ENCODE results near the gene MED12. TPM values are rescaled to one million over a fixed set of nuclear protein-coding genes. Genes with fewer than 3 reads are reported as not detected.

The MED12 gene
- total and polyA plus RNA-seq, 2 donors (not counting 1 experiment from before 2014, with no cell fraction given): 6.4 to 33.2 TPM

DNA sequence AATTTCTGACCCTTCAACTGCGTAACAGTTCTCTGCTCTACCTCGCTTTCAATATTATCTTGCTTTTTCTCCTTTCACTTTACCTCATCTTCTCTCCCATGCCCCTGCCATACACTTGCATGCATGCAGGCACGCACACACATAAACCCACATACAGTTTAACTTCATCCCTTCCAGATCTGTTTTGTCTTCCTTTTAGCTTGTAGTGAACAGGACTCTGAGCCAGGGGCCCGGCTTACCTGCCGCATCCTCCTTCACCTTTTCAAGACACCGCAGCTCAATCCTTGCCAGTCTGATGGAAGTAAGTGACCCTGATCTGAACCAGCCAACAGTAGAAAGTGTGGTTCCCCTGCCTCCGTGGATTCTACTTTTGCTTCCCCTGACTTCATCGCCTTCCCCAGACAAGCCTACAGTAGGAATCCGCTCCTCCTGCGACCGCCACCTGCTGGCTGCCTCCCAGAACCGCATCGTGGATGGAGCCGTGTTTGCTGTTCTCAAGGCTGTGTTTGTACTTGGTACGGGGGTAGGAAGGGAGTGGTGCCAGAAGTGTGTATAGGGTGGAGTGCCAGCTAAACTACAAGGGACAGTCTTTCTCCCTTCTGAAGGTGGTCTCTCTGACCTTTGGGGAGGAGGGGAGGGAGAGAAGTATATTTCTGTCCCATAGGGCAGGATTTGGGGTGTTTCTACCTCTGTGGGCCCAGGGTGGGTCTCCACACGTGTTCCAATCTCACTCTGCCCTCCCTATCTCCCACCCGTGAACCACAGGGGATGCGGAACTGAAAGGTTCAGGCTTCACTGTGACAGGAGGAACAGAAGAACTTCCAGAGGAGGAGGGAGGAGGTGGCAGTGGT, 10.7 kb downstream of the MED12 start:
- peak; percentile 42 to 54 for DNase-seq (ENCODE audit: low read depth in 2 of 2)
- Histone ChIP-seq H3K4me3 (replicated peaks in 1 of 4; ENCODE audit: control extremely low read depth in 1 of 4, insufficient read depth in 1 of 4, low read depth in 3 of 4, low read length in 4 of 4) (no peak overlapping the region), H3K9me3 (ENCODE audit: control insufficient read depth, insufficient read depth, low read depth, low read length) (no peaks in the 10 kb centered on the region), H3K27ac (ENCODE audit: insufficient read depth, low read length) (peak overlapping the region; percentile 16), H3K79me2 (ENCODE audit: control insufficient read depth, insufficient read depth, low read length) (no peaks in the 10 kb centered on the region), H3K4me2 (ENCODE audit: extremely low read depth, insufficient read depth, low read length) (peak overlapping the region; percentile 35), H4K20me1 (ENCODE audit: control insufficient read depth, extremely low read depth, insufficient read depth, low read length) (no peaks in the 10 kb centered on the region), H3K36me3 (ENCODE audit: control insufficient read depth, insufficient read depth, low read length) (peaks cover 8% of the 10 kb centered on the region), H3K9ac (ENCODE audit: insufficient read depth, low read length) (no peak overlapping the region), H3K27me3 (ENCODE audit: control insufficient read depth, insufficient read depth, low read length) (no peaks in the 10 kb centered on the region), H3K4me1 (ENCODE audit: control insufficient read depth, extremely low read depth, insufficient read depth, low read length) (peaks cover 2% of the 10 kb centered on the region), H2AFZ (ENCODE audit: low read length) (no peak overlapping the region)
- TF ChIP-seq, protein P1, sequence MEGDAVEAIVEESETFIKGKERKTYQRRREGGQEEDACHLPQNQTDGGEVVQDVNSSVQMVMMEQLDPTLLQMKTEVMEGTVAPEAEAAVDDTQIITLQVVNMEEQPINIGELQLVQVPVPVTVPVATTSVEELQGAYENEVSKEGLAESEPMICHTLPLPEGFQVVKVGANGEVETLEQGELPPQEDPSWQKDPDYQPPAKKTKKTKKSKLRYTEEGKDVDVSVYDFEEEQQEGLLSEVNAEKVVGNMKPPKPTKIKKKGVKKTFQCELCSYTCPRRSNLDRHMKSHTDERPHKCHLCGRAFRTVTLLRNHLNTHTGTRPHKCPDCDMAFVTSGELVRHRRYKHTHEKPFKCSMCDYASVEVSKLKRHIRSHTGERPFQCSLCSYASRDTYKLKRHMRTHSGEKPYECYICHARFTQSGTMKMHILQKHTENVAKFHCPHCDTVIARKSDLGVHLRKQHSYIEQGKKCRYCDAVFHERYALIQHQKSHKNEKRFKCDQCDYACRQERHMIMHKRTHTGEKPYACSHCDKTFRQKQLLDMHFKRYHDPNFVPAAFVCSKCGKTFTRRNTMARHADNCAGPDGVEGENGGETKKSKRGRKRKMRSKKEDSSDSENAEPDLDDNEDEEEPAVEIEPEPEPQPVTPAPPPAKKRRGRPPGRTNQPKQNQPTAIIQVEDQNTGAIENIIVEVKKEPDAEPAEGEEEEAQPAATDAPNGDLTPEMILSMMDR (conservative IDR thresholded peaks at IDR 0.05 in 1 of 2, IDR thresholded peaks at IDR 0.05 in 1 of 2; ENCODE audit: low read depth in 1 of 2, low read length in 2 of 2): peak; percentile 70 to 78
- no peak for TF ChIP-seq EZH2 (IDR thresholded peaks at IDR 0.05; ENCODE audit: low read length, missing control alignments)

DNA sequence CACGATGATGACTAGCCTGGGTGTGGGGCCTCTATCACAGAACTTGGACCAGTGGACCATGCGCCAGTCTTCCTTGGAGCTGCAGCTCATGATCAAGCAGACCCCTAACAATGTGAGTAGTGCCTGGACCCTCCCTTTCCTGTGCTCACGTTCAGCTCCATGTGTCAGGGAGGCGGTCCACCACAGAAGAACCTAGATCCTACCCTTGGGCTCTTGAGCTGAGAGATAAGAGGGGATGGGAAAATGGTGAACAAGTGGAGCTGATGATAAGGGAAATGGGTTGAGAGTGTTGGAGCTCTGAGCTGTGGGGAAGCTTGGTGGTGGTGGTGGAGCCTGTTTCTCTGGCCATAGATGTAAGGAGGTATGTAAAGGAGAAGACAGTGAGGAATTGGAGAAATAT, 13.1 kb downstream of the MED12 start:
- H3K4me3 ChIP-seq (replicated peaks in 1 of 4; ENCODE audit: control extremely low read depth in 1 of 4, insufficient read depth in 1 of 4, low read depth in 3 of 4, low read length in 4 of 4): no peak overlapping the region
- no peak overlapping the region for H3K4me2 ChIP-seq (ENCODE audit: extremely low read depth, insufficient read depth, low read length)
- no peaks in the 10 kb centered on the region for H4K20me1 ChIP-seq (ENCODE audit: control insufficient read depth, extremely low read depth, insufficient read depth, low read length)
- H2AFZ ChIP-seq (ENCODE audit: low read length): no peak overlapping the region
- H3K36me3 ChIP-seq (ENCODE audit: control insufficient read depth, insufficient read depth, low read length): peaks cover 10% of the 10 kb centered on the region
- H3K27me3 ChIP-seq (ENCODE audit: control insufficient read depth, insufficient read depth, low read length): no peaks in the 10 kb centered on the region
- no peaks in the 10 kb centered on the region for H3K9me3 ChIP-seq (ENCODE audit: control insufficient read depth, insufficient read depth, low read depth, low read length)
- no peak for DNase-seq (ENCODE audit: low read depth in 2 of 2)
- H3K4me1 ChIP-seq (ENCODE audit: control insufficient read depth, extremely low read depth, insufficient read depth, low read length): peaks cover 2% of the 10 kb centered on the region
- no peak overlapping the region for H3K27ac ChIP-seq (ENCODE audit: insufficient read depth, low read length)
- TF ChIP-seq, protein P1 (conservative IDR thresholded peaks at IDR 0.05 in 1 of 2, IDR thresholded peaks at IDR 0.05 in 1 of 2; ENCODE audit: low read depth in 1 of 2, low read length in 2 of 2): no peak
- no peak for TF ChIP-seq EZH2 (IDR thresholded peaks at IDR 0.05; ENCODE audit: low read length, missing control alignments)
- no peak overlapping the region for H3K9ac ChIP-seq (ENCODE audit: insufficient read depth, low read length)
- no peaks in the 10 kb centered on the region for H3K79me2 ChIP-seq (ENCODE audit: control insufficient read depth, insufficient read depth, low read length)

DNA sequence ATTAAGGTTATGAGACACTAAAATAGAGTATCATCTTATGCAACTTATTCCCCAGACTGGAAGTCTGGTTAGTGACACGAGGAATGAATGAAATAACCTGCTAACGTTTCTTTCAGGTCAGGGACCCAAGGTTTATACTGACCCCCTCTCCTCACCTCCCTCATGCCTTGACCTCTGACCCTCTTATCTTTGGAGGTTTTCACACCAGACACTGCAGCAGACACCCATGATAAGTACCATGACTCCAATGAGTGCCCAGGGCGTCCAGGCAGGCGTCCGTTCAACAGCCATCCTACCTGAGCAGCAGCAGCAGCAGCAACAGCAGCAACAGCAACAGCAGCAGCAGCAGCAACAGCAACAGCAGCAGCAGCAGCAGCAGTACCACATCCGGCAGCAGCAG, 22.0 kb downstream of the MED12 start:
- Histone ChIP-seq H3K4me3 (replicated peaks in 1 of 4; ENCODE audit: control extremely low read depth in 1 of 4, insufficient read depth in 1 of 4, low read depth in 3 of 4, low read length in 4 of 4) (no peak overlapping the region), H3K27me3 (ENCODE audit: control insufficient read depth, insufficient read depth, low read length) (no peaks in the 10 kb centered on the region), H3K4me2 (ENCODE audit: extremely low read depth, insufficient read depth, low read length) (no peak overlapping the region), H3K27ac (ENCODE audit: insufficient read depth, low read length) (no peak overlapping the region), H3K9me3 (ENCODE audit: control insufficient read depth, insufficient read depth, low read depth, low read length) (no peaks in the 10 kb centered on the region), H2AFZ (ENCODE audit: low read length) (no peak overlapping the region), H4K20me1 (ENCODE audit: control insufficient read depth, extremely low read depth, insufficient read depth, low read length) (no peaks in the 10 kb centered on the region), H3K9ac (ENCODE audit: insufficient read depth, low read length) (no peak overlapping the region), H3K79me2 (ENCODE audit: control insufficient read depth, insufficient read depth, low read length) (no peaks in the 10 kb centered on the region), H3K4me1 (ENCODE audit: control insufficient read depth, extremely low read depth, insufficient read depth, low read length) (no peaks in the 10 kb centered on the region), H3K36me3 (ENCODE audit: control insufficient read depth, insufficient read depth, low read length) (peaks cover 5% of the 10 kb centered on the region)
- TF ChIP-seq, protein P1 (conservative IDR thresholded peaks at IDR 0.05 in 1 of 2, IDR thresholded peaks at IDR 0.05 in 1 of 2; ENCODE audit: low read depth in 1 of 2, low read length in 2 of 2): no peak
- no peak for TF ChIP-seq EZH2 (IDR thresholded peaks at IDR 0.05; ENCODE audit: low read length, missing control alignments)
- no peak for DNase-seq (ENCODE audit: low read depth in 2 of 2)

Data from fibroblast of lung (primary cell).